HG03354 (cell line): Measurements from ENCODE around the gene PMS1.
"Not testable (repeated sequence)": the region's sequence is repeated elsewhere in the genome, so short reads cannot be mapped to it uniquely, and the experiment has no call there.

Experiments used
- ATAC-seq: cut with Tn5 transposase; IDR thresholded peaks from one replicate; pipeline ENCODE4 v1.9.1; 2021; ENCODE audit warnings: mild to moderate bottlenecking; ENCODE audit not compliant: unreplicated experiment, poor library complexity, severe bottlenecking

PMS1 gene

DNA sequence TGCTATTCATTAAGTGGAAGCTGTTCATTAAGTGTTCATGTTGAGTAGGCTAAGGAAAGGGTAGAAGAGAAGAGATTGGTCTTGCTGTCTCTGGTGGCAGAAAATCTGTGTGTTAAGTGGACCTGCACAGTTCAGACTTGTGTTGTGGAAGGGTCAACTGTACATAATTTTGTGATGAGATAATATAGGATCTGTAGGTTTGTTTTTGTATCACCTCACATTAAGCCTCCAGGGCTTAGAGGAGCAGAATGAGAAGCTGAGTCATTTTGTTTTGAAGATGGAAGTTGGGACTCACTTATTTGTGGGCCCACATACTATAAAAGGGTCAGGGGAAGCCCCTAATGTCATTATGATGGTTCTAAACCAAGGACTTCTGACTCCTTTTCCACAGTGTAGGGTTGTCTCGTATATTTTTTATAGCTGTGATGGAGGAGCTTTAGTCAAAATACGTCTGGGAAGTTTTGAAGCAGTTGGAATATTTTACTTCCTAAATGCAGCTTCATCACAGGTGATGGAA is 18.2 kb downstream of the PMS1 start:
- no peak for ATAC-seq

DNA sequence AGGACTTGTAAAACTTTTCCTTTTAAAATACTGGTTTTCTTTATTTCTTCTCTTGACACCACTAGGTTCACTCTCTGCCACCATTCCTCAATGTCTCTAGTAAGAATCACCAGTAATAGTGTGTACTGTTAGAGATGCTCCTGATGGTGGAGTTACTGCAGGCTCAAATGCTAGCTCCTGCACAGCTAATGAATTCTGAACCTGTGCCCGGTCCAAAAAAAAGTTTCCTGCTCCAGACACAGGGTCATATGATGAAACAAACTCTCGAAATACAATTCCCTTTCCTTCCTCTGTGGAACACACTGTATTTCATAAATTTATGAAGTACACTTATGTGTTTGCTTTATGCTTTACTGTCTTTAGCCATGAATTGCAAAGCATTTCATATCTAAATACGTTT is 19.2 kb downstream of the PMS1 start:
- ATAC-seq = no peak

DNA sequence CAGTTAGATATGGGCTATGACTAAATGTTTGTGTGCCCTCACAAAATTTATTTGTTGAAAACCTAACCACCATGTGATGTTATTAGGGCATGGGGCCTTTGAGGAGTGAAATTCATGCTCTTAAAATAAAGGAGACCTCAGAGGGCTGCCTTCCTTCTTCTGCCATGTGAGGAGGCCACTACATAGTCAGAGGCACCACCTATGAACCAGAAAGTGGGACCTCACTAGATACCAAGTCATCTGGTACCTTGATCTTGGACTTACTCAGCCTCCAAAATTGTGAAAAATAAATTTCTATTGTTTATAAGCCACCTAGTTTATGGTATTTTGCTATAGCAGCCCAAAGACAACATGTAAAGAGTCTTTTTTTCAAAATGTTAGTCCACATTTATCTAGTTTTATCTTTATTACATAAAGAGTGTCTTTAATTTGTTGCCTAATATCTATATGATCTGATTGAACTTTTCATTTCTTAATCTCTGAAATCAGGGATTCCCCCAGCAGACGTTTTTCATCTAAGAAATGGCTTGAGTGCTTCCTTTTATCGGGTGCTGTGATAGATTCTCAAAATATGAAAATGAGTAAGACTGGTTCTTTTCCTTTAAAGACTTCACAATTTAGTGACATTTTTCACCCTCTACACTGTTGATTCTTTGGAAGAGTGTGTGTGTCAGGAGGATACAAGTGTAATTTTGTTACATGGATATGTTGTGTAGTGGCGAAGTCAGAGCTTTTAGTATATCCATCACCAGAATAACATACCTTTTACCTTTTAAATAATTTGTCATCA is 34.2 kb downstream of the PMS1 start:
- no peak for ATAC-seq

DNA sequence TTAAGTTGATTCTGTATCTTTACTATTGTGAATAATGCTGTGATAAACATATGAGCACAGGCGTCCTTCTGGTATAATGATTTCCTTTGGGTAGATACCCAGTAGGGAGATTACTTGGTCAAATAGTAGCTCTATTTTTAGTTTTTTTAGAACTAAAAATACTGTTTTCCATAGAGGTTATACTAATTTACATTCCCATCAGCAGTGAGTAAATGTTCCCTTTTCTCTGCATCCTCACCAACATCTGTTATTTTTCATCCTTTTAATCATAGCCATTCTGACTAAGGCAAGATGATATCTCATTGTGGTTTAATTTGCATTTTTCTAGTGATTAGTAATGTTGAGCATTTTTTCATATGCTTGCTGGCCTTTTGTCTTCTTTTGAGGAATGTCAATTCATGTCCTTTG is 35.1 kb downstream of the PMS1 start:
- no peak for ATAC-seq

DNA sequence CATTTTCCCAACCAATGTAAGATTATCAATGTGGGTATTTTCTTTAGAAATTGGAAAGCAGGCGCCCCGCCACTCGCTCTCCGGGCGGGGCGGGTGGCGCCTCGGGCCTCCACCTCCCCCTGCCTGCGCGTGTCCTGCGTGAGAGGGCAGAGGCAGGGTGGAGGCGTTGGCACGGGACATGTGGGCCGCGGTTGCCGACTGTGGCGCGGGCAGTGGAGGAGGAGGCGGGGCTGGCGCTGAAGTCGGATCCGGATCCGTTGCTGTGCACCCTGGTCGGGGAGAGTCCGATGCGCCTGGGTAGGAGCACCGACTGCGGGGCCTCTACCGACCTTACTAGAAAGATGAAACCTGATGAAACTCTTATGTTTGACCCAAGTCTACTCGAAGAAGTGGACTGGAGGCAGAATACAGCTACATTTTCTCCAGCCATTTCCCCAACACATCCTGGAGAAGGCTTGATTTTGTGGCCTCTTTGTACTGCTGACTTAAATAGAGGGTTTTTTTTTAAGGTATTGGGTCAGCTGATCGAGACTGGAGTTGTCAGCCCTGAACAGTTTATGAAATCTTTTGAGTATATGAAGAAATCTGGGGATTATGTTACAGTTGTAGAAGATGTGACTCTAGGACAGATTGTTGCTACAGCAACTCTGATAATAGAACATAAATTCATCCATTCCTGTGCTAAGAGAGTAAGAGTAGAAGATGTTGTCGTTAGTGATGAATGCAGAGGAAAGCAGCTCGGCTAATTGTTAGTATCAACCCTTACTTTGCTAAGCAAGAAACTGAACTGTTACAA is 37.9 kb downstream of the PMS1 start:
- ATAC-seq = no peak

DNA sequence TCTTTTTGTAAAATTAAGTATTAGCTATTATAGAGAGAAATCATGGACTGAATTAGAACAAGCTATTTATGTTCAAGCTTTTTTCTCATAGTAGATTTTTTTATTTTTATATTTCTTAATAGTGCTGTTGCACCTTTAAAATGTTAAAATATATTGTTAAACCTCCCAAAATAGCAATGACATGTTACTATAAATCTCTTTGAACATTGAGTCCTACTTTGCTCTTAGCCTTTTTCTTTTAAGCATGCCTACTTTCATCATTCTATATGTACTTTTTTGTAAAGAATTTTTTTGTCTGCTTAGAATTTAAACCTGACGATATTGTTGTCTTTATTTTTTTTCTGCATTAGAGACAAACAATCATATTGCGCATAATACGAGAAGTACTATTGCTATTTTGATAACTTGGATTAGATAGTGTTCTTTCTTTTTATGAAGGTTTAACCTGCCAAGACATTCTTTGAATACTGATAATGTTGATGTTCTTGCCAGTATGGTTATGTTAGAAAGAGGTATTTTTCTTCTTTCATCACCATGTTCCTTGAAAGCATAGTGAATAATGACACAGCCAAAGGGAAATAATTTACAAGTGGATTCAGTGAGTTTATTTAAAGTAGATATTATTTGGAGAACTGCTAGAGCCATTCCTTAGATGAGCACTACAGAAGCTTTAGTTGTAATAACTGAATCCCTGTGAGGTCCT is 40.6 kb downstream of the PMS1 start:
- no peak for ATAC-seq

DNA sequence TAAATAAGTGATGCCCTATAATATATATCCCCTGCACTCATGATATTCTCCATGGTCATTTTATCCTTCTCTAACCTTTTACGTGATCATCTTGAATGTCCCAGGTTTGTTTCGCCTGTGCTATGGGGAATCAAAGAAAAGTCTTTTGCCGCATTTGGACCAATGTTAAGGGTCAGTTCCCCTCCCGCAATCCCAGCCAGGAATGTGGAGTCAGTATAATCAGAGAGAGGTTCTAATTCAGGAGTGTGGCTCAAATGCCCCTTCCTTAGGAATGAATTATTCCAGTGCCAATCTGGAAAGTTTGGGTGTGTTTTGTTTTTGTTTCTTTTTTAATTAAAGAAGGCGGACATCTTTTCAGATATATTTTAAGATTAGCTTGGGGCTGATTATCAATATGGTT is 41.8 kb downstream of the PMS1 start:
- ATAC-seq = no peak

DNA sequence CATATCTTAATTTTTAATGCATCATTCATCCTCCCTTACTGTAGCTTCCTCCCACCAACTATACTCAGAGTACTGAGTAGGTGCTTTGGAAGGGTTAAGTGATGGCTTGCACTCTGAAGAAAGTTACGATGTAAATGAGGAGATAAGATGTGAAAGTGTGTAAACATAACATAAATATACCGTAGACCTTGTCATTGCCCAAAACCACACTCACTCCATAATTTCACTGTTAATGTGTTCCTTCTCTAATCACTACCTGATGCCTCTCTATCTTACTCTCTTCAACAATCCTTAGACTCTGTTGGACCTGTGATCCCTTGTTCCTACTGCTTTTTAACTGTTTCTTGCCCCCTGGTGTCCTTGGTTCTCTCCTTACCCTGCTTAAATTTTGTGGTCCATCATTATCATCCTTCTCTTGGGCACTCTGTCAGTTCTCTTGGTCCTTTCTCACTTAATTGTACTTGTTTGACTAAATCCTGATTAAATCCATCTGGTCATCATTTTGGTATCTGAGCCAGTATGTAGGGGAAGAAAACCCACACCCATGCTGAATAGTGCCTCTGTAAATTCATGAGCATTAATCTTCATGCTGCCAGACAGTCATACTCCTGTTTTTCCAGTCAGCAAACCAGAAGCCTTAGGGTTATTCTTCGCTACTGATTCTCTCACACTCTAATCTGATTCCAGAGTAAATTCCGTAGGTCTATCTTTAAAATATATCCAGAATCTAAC is 45.0 kb downstream of the PMS1 start:
- no peak for ATAC-seq

DNA sequence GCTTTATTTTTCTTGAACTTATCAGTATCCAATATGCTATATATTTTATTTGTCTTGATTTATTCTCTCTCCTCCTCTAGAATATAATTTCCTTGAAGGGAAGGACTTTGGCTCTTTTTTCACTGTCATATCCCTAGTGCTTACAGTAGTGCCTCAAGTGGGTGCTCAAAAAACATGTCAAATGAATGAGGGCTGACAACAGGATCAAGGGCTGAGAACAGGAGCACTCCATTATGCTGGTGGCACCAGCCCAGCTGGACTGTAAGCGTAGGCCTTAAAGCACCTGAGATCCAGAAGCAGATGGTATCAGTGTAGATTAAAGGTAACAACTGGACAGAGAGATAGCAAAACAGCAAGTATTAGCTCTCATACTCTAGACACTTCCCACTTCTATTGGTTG is 46.3 kb downstream of the PMS1 start:
- no peak for ATAC-seq

DNA sequence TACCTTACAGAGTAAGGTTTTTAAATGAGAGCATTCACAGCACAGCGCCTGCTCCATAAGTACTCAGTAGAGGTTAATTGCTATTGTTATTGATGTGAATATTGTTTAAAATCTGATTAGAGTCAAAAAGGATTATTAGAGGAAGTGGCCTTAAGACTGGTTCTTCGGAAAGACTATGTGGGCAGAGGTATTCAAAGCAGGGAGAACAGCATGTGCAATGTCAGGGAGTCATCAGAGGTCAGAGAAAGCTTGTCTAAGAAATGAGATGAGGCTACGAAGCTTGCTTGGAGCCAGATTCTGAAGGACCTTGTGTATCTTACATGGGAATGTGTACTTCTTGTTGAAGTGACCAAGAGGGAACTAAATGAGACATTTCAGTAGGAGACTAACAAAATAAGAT is 49.8 kb downstream of the PMS1 start:
- ATAC-seq = no peak

DNA sequence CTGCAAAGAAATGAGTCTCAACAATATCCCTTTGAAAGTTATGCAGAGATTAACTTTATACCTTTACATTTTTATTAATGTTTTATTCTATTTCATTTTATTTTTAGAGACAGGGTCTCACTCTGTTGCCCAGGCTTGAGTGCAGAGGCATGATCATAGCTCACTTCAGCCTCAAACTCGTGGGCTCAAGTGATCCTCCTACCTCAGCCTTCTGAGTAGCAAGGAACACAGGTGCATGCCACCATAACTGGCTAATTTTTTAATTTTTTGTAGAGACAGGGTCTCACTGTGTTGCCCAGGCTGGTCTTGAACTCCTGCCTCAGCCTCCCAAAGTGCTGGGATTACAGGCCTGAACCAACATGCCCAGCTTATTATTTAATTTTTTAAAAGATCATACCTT is 50.4 kb downstream of the PMS1 start:
- ATAC-seq = not testable (repeated sequence)

DNA sequence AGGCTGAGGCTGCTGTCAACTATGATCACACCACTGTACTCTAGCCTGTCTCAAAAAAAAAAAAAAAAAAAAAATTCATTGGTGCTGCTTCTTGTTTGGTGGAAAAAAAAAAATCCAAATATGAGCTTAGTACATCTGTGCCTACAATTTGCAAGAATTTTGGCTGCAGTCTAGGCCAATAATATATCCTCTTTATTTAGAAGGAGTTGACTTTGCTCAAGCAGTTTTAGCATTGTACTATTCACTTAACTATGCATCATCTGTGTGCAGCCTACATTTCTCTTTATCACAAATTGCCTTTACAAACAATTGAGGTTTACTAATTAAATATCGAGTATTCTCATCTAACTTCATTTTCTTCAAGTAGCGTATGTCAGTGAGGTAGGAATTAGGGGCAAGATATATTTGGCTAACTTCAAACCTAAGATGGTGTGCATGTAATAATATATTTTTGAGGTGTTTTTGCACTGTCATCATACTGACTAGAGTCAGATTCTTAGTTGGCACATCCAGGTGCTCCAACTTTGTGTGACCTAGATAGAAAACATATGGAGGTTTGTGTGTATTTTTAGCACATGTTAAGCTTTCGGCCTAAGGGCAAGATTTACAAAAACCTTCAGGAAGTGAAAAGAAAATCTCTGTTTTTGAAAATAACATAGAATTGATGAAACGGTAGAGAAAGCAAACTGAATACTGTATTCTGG is 51.8 kb downstream of the PMS1 start:
- no peak for ATAC-seq

DNA sequence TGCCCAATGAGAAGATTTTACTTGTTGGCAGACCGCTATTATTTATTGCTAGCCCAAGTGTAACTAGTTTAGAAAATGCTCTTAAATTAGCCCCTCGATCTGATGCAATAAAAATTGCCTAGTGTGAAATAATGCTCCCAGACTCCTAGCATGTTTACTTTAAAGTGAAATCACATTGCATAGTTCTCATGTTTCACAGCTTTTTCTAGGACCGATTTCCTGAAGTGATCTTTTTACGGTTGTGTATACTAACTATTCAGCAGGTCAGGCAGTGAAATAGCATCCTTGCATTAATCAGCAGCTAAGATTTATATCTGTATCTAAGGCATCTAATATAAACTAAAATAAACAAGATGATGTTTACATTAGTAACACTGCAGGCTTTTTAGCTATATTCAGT is 52.4 kb downstream of the PMS1 start:
- no peak for ATAC-seq

DNA sequence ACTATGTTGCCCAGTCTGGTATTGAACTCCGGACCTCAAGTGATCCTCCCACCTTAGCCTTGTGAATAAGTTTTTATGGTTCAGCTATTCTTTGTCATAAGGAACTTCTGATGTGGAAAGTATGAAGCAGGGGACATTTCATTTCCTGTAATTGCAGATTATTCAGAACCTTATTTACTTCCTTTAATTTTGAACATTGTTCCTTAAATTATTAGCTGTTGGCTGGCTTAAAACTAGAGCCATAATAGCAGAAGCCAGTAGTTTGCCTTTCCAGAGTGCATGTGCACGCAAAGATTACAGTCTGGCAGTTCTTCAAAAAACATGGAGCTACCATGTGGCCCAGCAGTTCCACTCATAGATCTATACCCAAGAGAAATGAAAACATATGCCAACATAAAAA is 53.1 kb downstream of the PMS1 start:
- ATAC-seq = no peak

DNA sequence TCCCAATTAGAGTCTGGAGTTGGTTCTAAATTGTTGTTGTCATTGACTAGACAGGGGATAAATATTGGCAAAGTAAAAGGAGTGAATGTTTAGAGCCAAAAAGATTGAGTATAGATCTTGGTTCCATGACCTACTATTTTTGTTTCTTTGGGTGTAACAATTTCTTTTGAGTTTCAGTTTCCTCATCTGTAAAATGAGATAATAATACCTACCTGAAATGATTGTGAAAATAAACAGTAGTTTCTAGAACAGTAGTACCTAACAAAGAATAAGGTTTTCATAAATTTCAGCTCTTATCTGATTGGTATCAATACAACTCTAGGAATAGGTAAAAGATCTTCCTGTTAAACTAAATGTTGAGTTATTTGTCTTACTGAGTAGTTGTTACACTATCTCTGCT is 56.8 kb downstream of the PMS1 start:
- ATAC-seq = peak; percentile 55

DNA sequence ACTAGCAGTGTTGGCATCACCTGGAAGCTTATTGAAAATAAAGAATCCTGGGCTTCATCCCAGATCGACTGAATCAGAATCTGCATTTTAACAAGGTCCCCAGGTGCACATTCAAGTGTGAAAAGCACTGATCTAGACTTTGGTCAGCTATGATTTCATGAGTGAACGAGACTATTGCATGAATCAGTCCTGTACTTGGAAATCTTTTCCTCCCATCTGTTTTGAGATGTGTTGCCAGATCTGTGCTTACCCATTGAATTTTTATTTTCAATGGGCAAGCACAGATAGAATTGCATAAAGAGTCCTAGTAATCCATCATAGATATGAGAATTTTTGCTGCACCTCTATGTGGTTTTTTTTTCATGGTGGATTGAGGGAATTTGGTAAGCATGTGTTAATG is 64.0 kb downstream of the PMS1 start:
- no peak for ATAC-seq

DNA sequence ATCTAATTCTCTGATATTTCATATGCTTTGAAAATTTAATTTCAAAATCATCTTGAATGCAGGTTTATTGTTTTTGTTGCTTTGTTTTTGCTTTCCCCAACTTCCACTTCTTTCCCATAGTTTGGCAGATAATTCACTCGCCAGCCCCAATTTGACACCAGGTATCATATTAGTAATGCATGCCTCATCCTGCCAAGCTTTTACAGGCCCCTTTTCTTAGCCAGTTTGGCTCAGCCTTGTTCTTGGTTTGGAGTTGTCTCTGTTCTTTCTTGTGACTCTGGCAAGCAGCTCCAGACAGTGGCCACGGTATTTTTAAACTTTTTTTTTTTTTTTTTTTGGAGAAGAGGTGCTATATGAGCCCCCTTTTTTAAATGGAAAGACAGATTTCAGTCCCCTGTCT is 65.3 kb downstream of the PMS1 start:
- no peak for ATAC-seq

DNA sequence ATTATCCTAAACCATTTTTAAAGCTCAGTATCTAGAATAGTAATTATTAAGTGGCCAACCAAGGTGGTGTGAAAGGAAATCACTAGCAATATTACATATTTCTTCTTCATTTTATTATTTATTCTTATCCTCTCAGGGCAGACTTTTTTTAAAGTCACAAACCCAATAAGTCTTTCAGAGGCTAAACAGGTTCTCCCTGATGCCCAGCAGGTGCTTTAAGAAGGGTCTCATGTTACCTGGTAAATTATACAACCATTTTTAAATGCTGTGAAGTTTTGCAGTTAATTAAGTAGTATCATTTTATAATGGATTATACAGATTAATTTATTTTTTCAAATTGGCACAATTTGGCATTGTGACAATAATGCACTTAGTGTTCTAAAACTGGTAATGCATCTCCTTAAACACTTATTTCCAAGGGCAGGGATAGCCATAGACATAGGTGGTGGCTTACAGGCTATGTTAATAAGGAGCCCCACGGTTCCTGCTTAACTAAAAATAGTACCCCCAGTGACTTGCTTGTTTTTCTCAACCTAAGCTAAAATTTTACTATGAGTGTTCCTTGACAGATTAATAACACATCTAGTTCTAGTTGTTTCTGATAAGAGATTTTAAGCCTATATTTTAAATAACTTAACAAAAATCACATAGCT is 67.0 kb downstream of the PMS1 start:
- ATAC-seq = no peak

DNA sequence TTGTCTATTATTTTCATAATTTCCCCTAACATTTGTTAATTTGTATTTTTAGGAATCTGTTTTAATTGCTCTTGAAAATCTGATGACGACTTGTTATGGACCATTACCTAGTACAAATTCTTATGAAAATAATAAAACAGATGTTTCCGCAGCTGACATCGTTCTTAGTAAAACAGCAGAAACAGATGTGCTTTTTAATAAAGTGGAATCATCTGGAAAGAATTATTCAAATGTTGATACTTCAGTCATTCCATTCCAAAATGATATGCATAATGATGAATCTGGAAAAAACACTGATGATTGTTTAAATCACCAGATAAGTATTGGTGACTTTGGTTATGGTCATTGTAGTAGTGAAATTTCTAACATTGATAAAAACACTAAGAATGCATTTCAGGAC is 69.9 kb downstream of the PMS1 start:
- no peak for ATAC-seq
